Coronary artery (tissue), 2 donors: ENCODE measurements around the gene MCTP2.

ENCODE experiments used
- DNase-seq: peaks from one replicate; pipeline ENCODE4 v3.0.0-alpha.2; 2017; ENCODE audit warnings: low spot score
- H3K27ac ChIP-seq, 2 donors: fragments of 200-600 bp; sonication (generic); one replicate each; pipeline ENCODE4 v1.5.1; 2016 to 2019
- H3K4me3 ChIP-seq: fragments of 200-600 bp; sonication (generic); 2 replicates; pipeline ENCODE4 v1.5.1; 2016; ENCODE audit warnings: mild to moderate bottlenecking, moderate library complexity
- TF ChIP-seq, protein P1 (sequence below): fragments of 200-600 bp; sonication (generic); IDR thresholded peaks from one replicate; pipeline ENCODE4 v1.5.1; 2019; ENCODE audit warnings: antibody characterized with exemption

Gene MCTP2

GRCh38 chr15:94383706-94384105 lies 152.3 kb downstream of the MCTP2 start:
- no peak for DNase-seq
- Histone ChIP-seq H3K4me3 (no peak overlapping the region), H3K27ac (no peak overlapping the region)
- TF ChIP-seq, protein P1, sequence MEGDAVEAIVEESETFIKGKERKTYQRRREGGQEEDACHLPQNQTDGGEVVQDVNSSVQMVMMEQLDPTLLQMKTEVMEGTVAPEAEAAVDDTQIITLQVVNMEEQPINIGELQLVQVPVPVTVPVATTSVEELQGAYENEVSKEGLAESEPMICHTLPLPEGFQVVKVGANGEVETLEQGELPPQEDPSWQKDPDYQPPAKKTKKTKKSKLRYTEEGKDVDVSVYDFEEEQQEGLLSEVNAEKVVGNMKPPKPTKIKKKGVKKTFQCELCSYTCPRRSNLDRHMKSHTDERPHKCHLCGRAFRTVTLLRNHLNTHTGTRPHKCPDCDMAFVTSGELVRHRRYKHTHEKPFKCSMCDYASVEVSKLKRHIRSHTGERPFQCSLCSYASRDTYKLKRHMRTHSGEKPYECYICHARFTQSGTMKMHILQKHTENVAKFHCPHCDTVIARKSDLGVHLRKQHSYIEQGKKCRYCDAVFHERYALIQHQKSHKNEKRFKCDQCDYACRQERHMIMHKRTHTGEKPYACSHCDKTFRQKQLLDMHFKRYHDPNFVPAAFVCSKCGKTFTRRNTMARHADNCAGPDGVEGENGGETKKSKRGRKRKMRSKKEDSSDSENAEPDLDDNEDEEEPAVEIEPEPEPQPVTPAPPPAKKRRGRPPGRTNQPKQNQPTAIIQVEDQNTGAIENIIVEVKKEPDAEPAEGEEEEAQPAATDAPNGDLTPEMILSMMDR = no peak

DNA sequence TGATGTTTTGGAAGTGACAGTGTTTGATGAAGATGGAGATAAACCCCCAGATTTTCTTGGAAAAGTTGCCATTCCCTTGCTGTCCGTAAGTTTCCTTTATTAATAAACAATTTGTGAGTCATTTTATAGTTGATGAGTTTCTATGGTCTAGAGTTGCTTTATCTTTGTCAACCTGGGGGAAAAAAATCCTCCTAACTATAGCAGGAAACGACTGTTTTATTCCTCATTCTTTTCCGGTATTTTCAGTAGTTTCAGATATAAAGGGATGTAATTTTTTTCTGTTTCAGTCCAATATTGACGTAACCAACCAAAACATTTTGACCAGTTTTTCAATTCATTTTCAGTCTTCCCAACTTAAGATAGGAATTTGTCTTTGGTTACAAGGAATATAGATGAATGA lies 154.1 kb downstream of the MCTP2 start:
- H3K27ac ChIP-seq = no peak overlapping the region
- TF ChIP-seq, protein P1 = no peak
- H3K4me3 ChIP-seq = no peak overlapping the region
- DNase-seq = no peak

DNA sequence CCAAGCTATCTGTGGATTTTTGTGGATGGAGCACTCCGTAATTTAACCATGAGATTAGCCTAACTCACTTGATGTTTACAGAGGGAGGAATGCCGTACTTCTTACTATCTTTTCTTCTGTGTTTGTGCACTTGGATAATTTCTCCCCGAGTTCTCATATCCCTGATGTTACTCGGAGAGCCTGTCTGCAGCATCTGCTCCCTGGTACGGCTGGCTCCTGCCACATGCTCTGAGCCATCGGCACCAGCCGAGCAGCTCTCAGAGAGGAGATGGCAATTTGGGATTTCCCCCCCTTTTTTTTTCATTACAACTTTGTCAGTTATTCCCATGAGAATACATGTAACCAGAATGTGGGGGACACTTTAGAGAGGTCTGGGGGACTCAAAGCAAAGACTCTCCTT lies 155.0 kb downstream of the MCTP2 start:
- Histone ChIP-seq H3K27ac (no peak overlapping the region), H3K4me3 (no peak overlapping the region)
- no peak for DNase-seq
- TF ChIP-seq, protein P1 = no peak

DNA sequence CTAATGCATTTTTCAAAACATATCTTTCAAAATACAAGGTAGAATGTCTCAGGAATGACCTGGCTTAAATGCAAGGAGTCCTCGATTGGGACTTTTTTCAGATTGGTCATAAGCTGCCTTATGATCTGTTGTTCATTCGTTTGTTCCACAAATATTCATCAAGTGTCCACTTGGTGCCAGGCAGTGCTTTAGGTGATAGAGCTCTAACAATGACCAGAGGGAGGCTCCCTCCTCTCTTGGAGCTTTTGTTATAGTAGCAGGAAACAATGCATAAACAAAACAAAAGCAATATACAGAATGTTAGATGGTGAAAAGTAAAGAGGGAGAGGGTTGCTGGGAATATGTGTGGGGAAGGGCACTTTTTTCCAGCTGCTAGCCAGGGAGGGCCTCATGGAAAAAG lies 156.1 kb downstream of the MCTP2 start:
- no peak overlapping the region for H3K27ac ChIP-seq
- no peak for DNase-seq
- TF ChIP-seq, protein P1 = no peak
- H3K4me3 ChIP-seq = no peak overlapping the region

DNA sequence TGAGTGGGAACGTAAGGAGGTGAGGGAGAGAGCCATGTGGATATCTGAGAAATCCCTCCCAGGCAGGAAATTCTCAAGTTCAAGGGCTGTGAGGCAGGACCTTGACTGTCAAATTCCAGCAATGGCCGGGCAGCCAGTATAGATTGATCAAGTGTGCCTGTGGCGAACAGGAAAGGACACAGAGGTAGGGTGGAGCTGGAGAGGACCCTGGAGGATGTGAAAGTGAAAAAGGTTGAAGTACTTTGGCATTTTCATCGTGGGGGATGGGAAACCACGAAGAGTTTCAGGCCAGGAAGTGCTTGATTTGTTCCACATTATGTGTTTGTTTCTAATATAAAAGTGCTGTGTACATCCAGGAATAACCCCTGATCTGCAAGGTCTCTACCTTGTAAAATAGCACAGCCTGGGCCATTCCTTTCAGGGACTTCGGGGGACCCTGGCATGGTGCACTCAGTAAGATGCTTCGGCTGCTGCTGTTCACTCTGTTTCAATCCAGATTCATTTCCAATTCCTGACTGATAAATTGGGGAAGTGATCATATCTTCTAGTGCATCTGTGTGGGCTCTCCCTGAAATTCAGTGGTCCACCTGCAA lies 156.6 kb downstream of the MCTP2 start:
- Histone ChIP-seq H3K27ac (no peak overlapping the region), H3K4me3 (no peak overlapping the region)
- DNase-seq = no peak
- TF ChIP-seq, protein P1 = no peak

- TF ChIP-seq, protein P1 = no peak
Observed at GRCh38 chr15:94395640-94396039, 164.3 kb downstream of the MCTP2 start.

DNA sequence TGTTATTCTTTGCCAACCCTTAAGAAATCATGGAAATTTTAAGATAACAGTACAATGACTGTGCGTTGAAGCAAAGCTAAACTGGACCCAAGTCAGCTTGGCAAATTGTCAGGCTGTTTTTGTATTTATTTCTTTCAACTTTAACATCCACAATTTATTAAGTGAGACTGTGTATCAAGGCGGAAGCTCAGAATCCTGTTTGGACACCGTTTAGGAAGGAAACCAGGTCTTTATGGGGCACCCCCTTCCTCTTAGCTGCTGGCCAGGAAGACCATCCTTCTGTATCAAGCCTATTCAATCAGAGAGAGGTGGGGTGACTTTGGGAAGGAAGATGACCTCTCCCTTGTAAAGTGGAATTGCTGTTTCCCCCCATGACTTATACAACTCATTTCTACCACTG lies 166.0 kb downstream of the MCTP2 start:
- TF ChIP-seq, protein P1 = no peak
- DNase-seq = no peak
- no peak overlapping the region for H3K4me3 ChIP-seq
- no peak overlapping the region for H3K27ac ChIP-seq

More at GRCh38 chr15:94395640-94396039, 164.3 kb downstream of the MCTP2 start:
- DNase-seq = no peak
- no peak overlapping the region for H3K27ac ChIP-seq
- no peak overlapping the region for H3K4me3 ChIP-seq
